Activated naive CD4-positive, alpha-beta T cell treated with anti-CD3 and anti-CD28 coated beads for 36 hours (primary cell): ENCODE data around the gene ZSCAN30. TPM values are rescaled to one million over a fixed set of nuclear protein-coding genes. Genes with fewer than 3 reads are reported as not detected.

Experiments
- CTCF ChIA-PET: fragments of 350-600 bp; sonication (Branson Sonifier 250); formaldehyde crosslinking; loops from one replicate; lab custom pipeline; 2021; ENCODE audit warnings: antibody characterized with exemption; lab: Charles Lee
- DNase-seq: peaks from one replicate; pipeline ENCODE4 v3.0.0-alpha.2; 2020
- H3K27ac Mint-ChIP-seq: one replicate; pipeline ENCODE4 v1.8.0; 2021; ENCODE audit warnings: mild to moderate bottlenecking, mixed read lengths
- H3K27me3 Mint-ChIP-seq: one replicate; pipeline ENCODE4 v1.8.0; 2021; ENCODE audit warnings: low read depth, mixed read lengths
- H3K36me3 Mint-ChIP-seq: one replicate; pipeline ENCODE4 v1.8.0; 2021; ENCODE audit warnings: low read depth, mixed read lengths
- H3K4me1 Mint-ChIP-seq: one replicate; pipeline ENCODE4 v1.8.0; 2021; ENCODE audit warnings: low read depth, mixed read lengths
- H3K4me3 Mint-ChIP-seq: one replicate; pipeline ENCODE4 v1.8.0; 2021; ENCODE audit warnings: mild to moderate bottlenecking, moderate library complexity, mixed read lengths
- H3K9me3 Mint-ChIP-seq: one replicate; pipeline ENCODE4 v1.8.0; 2021; ENCODE audit warnings: mixed read lengths
- intact Hi-C: fragments of 100-400 bp; cut with micrococcal nuclease; formaldehyde crosslinking; loops from one replicate; pipeline ENCODE4 v1.15.1; 2023
- total RNA-seq, 2 experiments: library from RNA; stranded (reverse); gene quantifications; one replicate each; pipeline ENCODE4 v1.2.3, GENCODE V29; 2021

ZSCAN30 gene
- total RNA-seq, 2 experiments from 2014 or later, result 12.0 to 14.3 TPM

GRCh38 chr18:35246831-35247230 is 43.2 kb downstream of the ZSCAN30 start:
- CTCF ChIA-PET, result no interaction called here

GRCh38 chr18:35245719-35246317 is 44.2 kb downstream of the ZSCAN30 start:
- CTCF ChIA-PET, result interaction anchor here (0.5 to 1.2 kb wide), 2 partner anchors 14 to 252 kb away, joined by 3 to 4 read pairs; no protein-coding TSS in a partner anchor
- intact Hi-C loops, result no loop called here

More at GRCh38 chr18:35246831-35247230, 43.2 kb downstream of the ZSCAN30 start:
- H3K9me3 Mint-ChIP-seq, result peaks cover 27% of the 10 kb centered on the region
- no peak overlapping the region for H3K4me3 Mint-ChIP-seq
- peaks cover 90% of the 10 kb centered on the region for H3K36me3 Mint-ChIP-seq
- no peaks in the 10 kb centered on the region for H3K27me3 Mint-ChIP-seq
- DNase-seq, result no peak
- H3K27ac Mint-ChIP-seq, result no peak overlapping the region
- intact Hi-C loops, result no loop called here
- H3K4me1 Mint-ChIP-seq, result peaks cover 37% of the 10 kb centered on the region

GRCh38 chr18:35244671-35245070 is 45.4 kb downstream of the ZSCAN30 start:
- CTCF ChIA-PET, result no interaction called here
- Mint-ChIP-seq H3K27me3 (no peaks in the 10 kb centered on the region), H3K36me3 (peaks cover 71% of the 10 kb centered on the region), H3K4me1 (peaks cover 37% of the 10 kb centered on the region), H3K4me3 (no peak overlapping the region), H3K27ac (peak overlapping the region; percentile 25), H3K9me3 (peaks cover 23% of the 10 kb centered on the region)
- no peak for DNase-seq
- intact Hi-C loops, result no loop called here

More at GRCh38 chr18:35245719-35246317, 44.2 kb downstream of the ZSCAN30 start:
- DNase-seq, result no peak
- H3K9me3 Mint-ChIP-seq, result peaks cover 23% of the 10 kb centered on the region
- no peak overlapping the region for H3K27ac Mint-ChIP-seq
- no peaks in the 10 kb centered on the region for H3K27me3 Mint-ChIP-seq
- H3K36me3 Mint-ChIP-seq, result peaks cover 81% of the 10 kb centered on the region
- peaks cover 37% of the 10 kb centered on the region for H3K4me1 Mint-ChIP-seq
- no peak overlapping the region for H3K4me3 Mint-ChIP-seq

- CTCF ChIA-PET, result interaction anchor here (0.6 to 1.4 kb wide), 3 partner anchors 13 to 113 kb away, joined by 3 to 4 read pairs (median 4); no protein-coding TSS in a partner anchor
- Mint-ChIP-seq H3K27me3 (no peaks in the 10 kb centered on the region), H3K4me1 (peaks cover 41% of the 10 kb centered on the region), H3K27ac (no peak overlapping the region), H3K9me3 (peaks cover 23% of the 10 kb centered on the region), H3K36me3 (peaks cover 51% of the 10 kb centered on the region), H3K4me3 (no peak overlapping the region)
- no peak for DNase-seq
- intact Hi-C loops, result no loop called here
Measured at GRCh38 chr18:35242426-35242825, 47.6 kb downstream of the ZSCAN30 start.

GRCh38 chr18:35241448-35241804 is 48.6 kb downstream of the ZSCAN30 start:
- H3K27me3 Mint-ChIP-seq, result no peaks in the 10 kb centered on the region
- H3K27ac Mint-ChIP-seq, result peak overlapping the region; percentile 99
- peak overlapping the region; percentile 94 for H3K4me3 Mint-ChIP-seq
- intact Hi-C loops, result loop anchor here (2.0 kb wide), 3 partner anchors 113 to 375 kb away; partner anchors contain the start of gene INO80C
- peaks cover 41% of the 10 kb centered on the region for H3K4me1 Mint-ChIP-seq
- CTCF ChIA-PET, result interaction anchor here (1.0 kb wide), 1 partner anchor 216 kb away, joined by 3 read pairs; no protein-coding TSS in a partner anchor
- peaks cover 21% of the 10 kb centered on the region for H3K9me3 Mint-ChIP-seq
- DNase-seq, result no peak
- peaks cover 41% of the 10 kb centered on the region for H3K36me3 Mint-ChIP-seq

- peak within 1 kb of the TSS; percentile 94 for H3K4me3 Mint-ChIP-seq
- peaks cover 38% of the 10 kb centered on the region for H3K4me1 Mint-ChIP-seq
- intact Hi-C loops, result loop anchor here (1.0 to 2.0 kb wide), 12 partner anchors 26 to 731 kb away; partner anchors contain the start of genes INO80C, MAPRE2, RMP24 and ZNF24
- CTCF ChIA-PET, result interaction anchor here (0.6 to 1.0 kb wide), 3 partner anchors 9 to 215 kb away, joined by 3 to 6 read pairs (median 3); no protein-coding TSS in a partner anchor
- peaks cover 18% of the 10 kb centered on the region for H3K9me3 Mint-ChIP-seq
- H3K27me3 Mint-ChIP-seq, result no peaks in the 10 kb centered on the region
- peaks cover 35% of the 10 kb centered on the region for H3K36me3 Mint-ChIP-seq
- H3K27ac Mint-ChIP-seq, result peak within 1 kb of the TSS; percentile 99
- DNase-seq, result peak; percentile 98
Measured at GRCh38 chr18:35240664-35241447, 49.2 kb downstream of the ZSCAN30 start, which contains the start of gene ZNF397. Gene ZNF397 (plus strand): TSS chr18:35241034. CDS start chr18:35242471, 1,437 bp downstream.

GRCh38 chr18:35239314-35239713 is 50.7 kb downstream of the ZSCAN30 start:
- Mint-ChIP-seq H3K4me1 (peaks cover 27% of the 10 kb centered on the region), H3K27ac (no peak overlapping the region), H3K27me3 (no peaks in the 10 kb centered on the region), H3K9me3 (peaks cover 6% of the 10 kb centered on the region), H3K4me3 (no peak overlapping the region), H3K36me3 (peaks cover 20% of the 10 kb centered on the region)
- CTCF ChIA-PET, result interaction anchor here (0.9 to 1.5 kb wide), 5 partner anchors 8 to 213 kb away, joined by 3 to 5 read pairs (median 4); no protein-coding TSS in a partner anchor
- intact Hi-C loops, result no loop called here
- no peak for DNase-seq

GRCh38 chr18:35236571-35237363 is 53.3 kb downstream of the ZSCAN30 start:
- CTCF ChIA-PET, result interaction anchor here (0.6 to 0.9 kb wide), 3 partner anchors 14 to 167 kb away, joined by 3 to 5 read pairs (median 3); no protein-coding TSS in a partner anchor
- H3K36me3 Mint-ChIP-seq, result no peaks in the 10 kb centered on the region
- intact Hi-C loops, result no loop called here

GRCh38 chr18:35231052-35231451 is 59.0 kb downstream of the ZSCAN30 start:
- no peaks in the 10 kb centered on the region for H3K36me3 Mint-ChIP-seq
- H3K9me3 Mint-ChIP-seq, result no peaks in the 10 kb centered on the region
- peak; percentile 88 for DNase-seq
- no peak overlapping the region for H3K27ac Mint-ChIP-seq
- peaks cover 3% of the 10 kb centered on the region for H3K4me1 Mint-ChIP-seq
- intact Hi-C loops, result loop anchor here (1.0 to 2.0 kb wide), 5 partner anchors 113 to 224 kb away; partner anchors contain the start of gene ZNF24
- peak overlapping the region; percentile 56 for H3K4me3 Mint-ChIP-seq
- peaks cover 3% of the 10 kb centered on the region for H3K27me3 Mint-ChIP-seq
- CTCF ChIA-PET, result interaction anchor here (0.6 to 2.4 kb wide), 15 partner anchors 9 to 372 kb away, joined by 3 to 17 read pairs (median 3); partner anchors contain the start of gene ZNF24

More at GRCh38 chr18:35236571-35237363, 53.3 kb downstream of the ZSCAN30 start:
- H3K4me3 Mint-ChIP-seq, result no peak overlapping the region
- peaks cover 7% of the 10 kb centered on the region for H3K4me1 Mint-ChIP-seq
- DNase-seq, result no peak
- no peak overlapping the region for H3K27ac Mint-ChIP-seq
- H3K9me3 Mint-ChIP-seq, result no peaks in the 10 kb centered on the region
- no peaks in the 10 kb centered on the region for H3K27me3 Mint-ChIP-seq

GRCh38 chr18:35227254-35227653 is 62.8 kb downstream of the ZSCAN30 start:
- H3K9me3 Mint-ChIP-seq, result no peaks in the 10 kb centered on the region
- peaks cover 5% of the 10 kb centered on the region for H3K27me3 Mint-ChIP-seq
- H3K36me3 Mint-ChIP-seq, result no peaks in the 10 kb centered on the region
- CTCF ChIA-PET, result no interaction called here
- no peak overlapping the region for H3K27ac Mint-ChIP-seq
- H3K4me1 Mint-ChIP-seq, result peaks cover 3% of the 10 kb centered on the region
- DNase-seq, result no peak
- intact Hi-C loops, result no loop called here
- no peak overlapping the region for H3K4me3 Mint-ChIP-seq

GRCh38 chr18:35223797-35224196 is 66.2 kb downstream of the ZSCAN30 start:
- intact Hi-C loops, result no loop called here
- Mint-ChIP-seq H3K4me1 (no peaks in the 10 kb centered on the region), H3K36me3 (no peaks in the 10 kb centered on the region)

More at GRCh38 chr18:35223797-35224196, 66.2 kb downstream of the ZSCAN30 start:
- Mint-ChIP-seq H3K27ac (no peak overlapping the region), H3K9me3 (no peaks in the 10 kb centered on the region), H3K27me3 (peaks cover 3% of the 10 kb centered on the region), H3K4me3 (no peak overlapping the region)
- CTCF ChIA-PET, result no interaction called here
- no peak for DNase-seq
